Activated CD8-positive, alpha-beta memory T cell treated with anti-CD3 and anti-CD28 coated beads, Interleukin-2, amount 50 U/mL, for 48 hours (primary cell): ENCODE measurements around the gene ME2.
"Not testable (repeated sequence)": the region's sequence is repeated elsewhere in the genome, so short reads cannot be mapped to it uniquely, and the experiment has no call there.

Experiments used
- DNase-seq: peaks from one replicate; pipeline ENCODE4 v3.0.0-alpha.2; 2020

Gene ME2

DNA sequence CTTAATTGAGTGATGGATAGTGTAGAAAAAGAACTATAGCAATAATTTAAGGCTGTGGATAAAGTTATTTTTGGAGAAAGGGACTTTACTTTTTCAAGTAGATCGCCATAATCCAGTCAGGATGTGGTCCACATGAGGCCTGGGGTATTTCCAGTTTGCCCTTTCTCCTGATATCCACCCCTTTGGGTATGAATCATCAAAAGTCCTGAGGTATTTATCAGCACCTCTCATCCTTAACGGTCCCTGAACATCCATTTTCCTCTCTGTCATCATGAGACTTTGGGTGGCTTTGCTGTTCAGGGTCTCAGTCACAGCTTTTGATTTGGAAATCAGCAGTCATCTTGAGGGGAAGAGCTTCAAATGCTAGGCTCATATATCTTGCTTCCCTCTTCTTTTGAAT is 49.6 kb downstream of the ME2 start:
- DNase-seq: no peak

DNA sequence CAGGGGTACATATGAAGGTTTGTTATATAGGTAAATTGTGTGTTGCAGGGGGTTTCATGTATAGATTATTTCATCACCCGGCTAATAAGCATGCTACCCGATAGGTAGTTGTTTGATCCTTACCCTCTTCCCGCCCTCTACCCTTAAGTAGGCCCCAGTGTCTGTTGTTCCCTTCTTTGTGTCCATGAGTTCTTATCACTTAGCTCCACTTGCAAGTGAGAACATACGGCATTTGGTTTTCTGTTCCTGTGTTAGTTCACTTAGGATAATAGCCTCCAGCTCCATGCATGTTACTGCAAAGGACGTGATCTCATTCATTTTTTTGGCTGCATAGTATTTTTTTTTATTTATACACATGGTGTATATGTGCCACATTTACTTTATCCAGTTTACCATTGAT is 54.8 kb downstream of the ME2 start:
- DNase-seq: no peak

DNA sequence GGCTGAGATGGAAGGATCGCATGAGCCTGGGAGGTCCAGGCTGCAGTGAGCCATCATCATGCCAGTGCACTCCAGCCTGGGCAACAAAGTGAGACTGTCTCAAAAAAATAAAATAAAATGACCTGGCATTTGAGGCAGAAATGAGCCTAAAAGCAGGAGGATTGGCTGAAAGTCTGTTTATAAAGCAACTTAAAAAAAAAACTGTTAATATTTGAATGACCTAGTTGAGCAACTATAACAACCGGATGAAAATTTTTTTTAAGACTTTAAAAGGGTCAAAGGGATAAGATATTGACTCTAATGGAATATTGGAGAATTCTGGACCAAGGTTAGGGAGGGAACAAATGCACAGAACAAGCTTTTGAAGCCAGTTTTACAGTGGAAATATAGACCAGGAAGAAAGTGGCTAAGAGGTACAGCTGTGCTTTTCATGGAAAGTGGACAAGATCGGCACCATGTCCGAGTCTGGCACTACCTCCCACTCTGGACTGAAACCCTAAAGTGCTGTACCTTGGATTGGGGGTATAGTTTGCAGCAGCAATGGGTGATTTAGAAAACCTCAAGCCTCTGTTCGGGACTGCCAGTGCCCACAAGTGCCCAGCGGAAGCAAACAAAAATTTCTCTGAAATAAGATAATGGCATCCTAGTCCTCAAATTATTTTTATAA is 55.8 kb downstream of the ME2 start:
- DNase-seq: no peak

DNA sequence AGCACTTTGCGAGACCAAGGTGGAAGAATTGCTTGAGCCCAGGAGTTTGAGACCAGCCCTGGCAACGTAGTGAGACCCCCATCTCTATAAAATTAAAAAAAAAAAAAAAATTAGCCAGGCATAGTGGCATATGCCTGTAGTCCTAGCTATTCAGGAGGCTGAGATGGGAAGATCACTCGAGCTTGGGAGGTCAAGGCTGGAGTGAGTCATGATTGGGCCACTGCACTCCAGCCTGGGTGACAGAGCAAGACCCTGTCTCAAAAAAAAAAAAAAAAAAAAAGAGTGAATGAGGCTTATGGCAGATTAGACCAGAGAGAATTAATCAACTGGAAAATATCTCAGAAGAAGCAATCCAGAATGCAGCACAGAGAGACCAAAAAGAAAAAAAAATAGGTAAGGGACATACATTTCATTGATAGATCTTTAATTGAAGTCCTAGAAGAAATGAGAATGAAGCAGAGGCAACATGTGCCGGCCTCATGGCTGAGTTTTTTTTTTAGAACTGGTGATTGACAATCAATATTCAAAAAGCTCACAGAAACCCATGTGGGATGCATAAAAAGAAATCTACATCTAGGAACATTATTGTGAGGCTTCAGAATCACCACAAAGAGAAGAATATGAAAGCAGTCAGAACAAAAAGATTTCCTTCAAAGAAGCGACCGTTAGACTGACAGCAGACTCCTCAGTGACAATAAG is 56.7 kb downstream of the ME2 start:
- no peak for DNase-seq

DNA sequence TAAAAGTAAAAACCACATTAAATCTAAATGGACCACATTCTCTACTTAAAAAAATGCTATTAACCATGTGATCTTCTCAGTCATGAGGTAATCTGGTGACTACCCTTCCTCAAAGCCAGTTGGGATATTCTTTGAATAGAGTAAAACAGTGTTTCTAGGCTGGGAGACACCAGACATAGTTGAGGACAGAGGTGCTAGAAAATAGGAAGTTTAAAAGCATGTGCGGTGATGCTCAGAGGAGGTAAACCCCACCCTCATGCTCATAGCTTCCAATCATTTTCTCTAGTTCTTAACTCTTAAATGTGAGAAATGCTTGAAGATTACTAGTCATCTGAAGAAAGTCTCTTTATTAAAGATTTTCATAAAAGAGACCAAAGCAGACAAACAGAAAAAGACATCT is 58.3 kb downstream of the ME2 start:
- no peak for DNase-seq

DNA sequence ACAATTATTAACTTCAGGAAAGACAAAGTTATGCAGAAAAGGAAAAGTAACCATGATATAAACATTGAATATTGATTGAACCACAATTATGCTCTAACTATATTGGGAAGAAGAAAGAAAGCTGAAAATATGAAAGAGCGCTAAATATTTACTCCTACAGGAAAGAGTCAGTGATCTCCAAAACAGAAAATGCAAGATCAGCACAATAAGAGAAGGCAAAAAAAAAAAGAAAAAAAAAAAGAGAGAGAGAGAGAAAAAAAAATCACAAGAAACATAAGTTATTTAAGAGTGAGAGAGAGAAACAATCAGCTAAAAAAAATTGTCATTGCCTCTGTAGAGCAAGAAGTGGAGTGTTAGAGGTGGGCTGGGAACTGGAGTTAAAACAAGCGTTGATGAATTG is 60.0 kb downstream of the ME2 start:
- no peak for DNase-seq

DNA sequence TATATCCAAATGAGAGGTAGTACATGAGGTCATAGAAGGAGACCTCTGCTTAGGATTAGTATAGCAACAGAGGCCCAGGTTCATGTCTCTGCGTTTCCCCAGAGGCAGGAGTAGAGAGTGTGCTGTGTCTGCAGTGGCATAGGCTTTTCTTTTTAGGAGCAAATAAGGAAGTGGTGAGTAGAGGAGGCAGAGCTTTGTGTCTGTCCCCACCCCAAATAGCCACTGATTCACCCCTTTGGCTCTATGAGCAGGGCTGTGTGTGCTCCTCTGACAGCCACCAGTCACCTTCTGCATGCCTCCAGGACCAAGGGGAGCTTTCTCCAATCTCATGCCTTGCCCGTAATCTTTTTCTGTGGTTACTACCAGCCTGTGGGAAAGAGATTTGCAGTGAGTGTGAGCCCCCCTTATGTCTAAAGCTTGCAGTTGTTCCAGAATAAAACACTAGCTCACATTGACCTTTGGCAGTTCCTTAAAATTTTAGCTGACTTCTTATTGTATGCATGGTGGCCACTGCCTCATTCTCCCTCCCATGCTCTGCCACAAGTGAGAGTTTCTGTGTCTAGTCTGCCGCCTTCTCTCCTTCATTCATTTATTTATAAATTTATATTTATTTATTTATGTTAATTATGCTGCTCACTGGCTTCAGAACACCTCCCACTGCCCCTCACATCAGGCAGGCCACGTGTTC is 65.5 kb downstream of the ME2 start:
- DNase-seq: no peak

DNA sequence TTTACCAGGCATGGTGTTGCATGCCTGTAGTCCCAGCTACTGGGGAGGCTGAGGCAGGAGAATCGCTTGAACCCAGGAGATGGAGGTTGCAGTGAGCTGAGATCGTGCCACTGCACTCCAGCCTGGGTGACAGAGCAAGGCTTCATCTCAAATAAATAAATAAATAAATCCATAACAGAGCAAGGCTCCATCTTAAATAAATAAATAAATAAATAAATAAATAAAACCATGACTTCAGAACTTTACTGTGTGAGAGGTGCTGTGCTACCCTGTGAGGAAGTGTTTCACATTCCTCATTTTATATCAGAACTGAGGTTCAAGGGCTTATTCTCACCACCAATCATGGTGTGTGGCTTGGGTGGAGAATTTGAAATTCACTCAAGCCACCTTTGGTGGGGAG is 67.0 kb downstream of the ME2 start:
- DNase-seq: not testable (repeated sequence)

DNA sequence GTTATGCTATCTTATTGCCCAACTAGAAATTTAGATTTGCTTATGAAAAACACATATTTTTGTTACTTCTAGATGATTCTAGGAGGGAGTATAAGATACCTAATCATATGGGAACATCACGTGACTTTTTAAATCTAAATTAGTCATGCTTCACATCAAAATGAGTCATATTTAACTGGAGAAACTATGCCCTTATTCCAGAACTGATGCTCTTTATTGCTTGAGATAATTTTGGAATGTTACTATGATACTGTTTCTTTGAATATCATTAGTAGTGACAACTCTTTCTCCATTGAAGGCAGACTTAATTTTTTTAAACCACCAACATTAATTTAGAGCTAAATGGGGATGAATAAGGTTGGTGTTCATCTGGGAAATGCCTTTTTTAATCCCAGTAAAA is 69.0 kb downstream of the ME2 start:
- no peak for DNase-seq

DNA sequence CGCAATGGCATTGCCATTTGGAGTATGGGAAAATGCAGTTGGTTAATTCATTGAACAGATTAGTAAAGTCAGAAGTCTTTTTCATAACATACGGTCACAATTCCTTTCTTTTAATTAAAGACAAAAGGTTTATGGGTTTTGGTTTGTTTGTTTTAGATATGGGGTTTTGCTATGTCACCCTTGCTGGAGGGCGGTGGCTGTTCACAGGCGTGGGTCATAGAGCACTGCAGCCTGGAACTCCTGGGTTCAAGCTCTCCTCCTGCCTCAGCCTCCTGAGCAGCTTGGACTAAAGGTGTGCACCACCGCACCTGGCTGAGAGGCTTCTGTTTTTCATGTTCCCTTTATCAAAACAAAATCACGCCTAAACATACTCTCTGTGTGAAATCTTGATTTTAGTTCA is 70.3 kb downstream of the ME2 start:
- no peak for DNase-seq

DNA sequence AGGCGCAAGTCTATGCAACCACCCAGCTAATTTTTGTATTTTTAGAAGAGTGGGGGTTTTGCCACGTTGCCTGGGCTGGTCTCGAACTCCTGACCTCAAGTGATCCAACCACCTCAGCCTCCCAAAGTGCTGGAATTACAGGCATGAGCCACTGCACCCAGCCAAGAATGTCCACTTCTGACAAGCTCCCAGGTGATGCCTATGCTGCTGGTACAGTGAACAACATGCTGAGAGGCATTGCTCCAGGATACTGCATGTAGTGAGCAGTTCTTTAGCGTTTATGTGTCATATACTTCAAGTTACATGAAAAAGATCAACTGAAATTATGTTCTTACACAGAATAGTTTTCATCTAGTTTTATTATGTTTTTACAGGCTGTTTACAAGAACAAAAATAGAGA is 71.7 kb downstream of the ME2 start:
- DNase-seq: no peak

DNA sequence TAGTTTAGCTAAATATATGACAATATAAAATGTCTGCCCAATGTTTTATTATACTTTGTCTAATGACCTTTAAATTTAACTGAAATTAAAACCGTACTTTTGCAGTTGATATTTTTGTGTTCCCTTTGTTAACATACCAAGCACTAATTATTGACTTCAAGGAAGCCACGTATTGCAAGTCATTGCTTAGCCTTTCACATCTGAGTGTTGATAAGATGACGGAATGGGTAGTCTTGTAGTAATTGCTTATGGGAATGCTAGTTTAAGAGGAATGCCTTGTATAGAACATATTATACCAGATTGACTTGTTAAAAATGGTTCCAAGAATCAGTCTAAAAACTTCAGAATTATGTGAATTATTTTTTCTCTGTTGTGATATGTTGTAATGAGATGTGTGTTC is 74.9 kb downstream of the ME2 start:
- DNase-seq: no peak

DNA sequence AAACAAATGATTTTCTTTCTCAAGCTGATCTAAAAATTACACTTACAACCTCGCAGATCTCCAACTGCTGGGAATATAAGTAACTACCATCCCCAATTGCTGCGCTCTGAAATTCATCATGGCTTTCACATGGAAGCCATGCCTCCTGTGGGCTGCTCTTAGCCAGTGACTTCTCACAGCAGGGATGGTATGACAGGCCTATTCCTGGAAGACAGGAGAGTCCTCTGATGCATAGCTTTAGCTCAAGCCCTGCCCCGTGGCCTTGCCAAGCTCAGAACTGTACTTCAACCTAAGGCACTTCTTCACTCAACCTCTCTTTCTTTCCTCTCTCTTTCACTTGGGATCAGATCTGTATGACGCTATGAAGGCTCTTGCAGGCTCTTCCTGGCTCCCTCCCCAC is 76.3 kb downstream of the ME2 start:
- DNase-seq: no peak

DNA sequence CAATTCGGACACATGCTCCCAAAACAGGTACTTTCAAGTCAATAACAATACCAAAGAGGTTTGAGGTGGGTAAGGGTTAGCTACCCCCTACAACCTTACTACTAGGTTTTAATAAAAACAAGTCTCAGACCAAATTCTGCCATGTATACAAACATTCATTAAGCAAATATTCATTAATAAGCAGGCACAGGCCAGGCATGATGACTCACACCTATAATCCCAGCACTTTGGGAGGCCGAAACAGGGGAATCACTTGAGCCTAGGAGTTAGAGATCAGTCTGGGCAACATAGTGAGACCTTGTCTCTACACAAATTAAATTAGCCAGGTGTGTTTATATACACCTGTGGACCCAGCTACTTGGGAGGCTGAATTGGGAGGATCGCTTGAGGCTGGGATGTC is 77.2 kb downstream of the ME2 start:
- DNase-seq: no peak

DNA sequence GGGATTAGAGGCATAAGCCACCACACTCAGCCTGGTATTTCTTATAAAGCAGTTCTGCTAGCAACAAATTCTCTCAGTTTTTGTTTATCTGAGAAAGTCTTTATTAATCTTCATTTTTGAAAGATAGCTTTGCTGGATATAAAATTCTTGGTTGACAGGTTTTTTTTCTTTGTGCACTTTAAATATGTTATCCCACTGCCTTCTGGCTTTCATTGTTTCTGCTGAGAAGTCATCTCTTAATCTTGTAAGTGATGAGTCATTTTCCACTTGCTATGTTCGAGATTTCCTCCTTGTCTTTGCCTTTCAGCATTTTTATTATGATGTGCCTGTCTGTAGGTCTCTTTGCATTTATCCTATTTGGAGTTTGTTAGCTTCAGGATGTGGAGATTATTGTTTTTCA is 83.1 kb downstream of the ME2 start:
- no peak for DNase-seq

DNA sequence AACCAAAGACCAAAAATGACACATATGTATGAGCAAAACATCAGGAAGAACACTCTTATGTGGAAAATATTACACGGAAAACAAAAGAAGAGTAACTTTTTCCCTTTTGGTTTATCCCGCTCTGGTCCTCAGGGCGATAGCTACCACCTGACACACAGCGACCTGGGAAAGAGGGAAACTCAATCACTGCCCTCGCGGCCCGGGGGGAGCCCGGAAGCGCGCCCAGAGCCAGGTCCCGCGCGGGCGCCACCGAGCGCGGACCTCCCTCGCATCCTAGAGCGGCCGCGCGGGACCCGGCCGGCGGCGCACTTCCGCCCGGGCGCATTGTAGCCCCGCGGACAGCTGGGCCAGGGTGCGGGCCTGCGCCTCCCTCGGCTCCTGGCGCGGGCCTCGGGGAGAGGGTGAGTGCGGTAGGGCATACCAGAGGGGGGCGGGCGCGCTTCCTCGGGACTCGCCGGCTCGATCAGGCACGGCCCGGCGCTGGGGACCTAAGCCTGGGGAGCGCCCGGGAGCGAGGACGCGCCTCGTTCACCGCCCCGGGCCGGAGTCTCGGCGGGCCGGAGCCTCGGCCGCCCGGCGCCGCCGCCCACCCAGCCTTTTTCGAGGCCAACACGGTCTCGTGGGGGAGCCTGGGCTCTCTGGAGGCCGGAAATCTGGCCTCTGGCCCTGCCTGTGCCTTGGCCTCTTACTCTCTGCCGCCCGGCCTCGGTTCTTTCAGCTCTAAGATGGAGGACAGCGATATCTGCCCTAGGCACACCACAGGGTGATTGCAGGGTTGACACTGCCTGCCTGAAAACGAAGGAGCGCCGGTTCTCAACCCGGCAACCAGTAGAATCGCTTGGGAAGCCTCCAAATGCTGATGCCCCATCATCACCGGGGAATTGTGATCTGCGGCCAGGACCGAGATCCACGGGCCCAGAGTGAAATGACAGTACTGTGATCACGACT is 89.1 kb downstream of the ME2 start, which contains the start of gene ELAC1:
Gene ELAC1, plus strand, starts transcription at position 327 of the 948 bp plus-strand sequence. CDS start 6,365 bp downstream, outside the sequence.
- peak; percentile 86 for DNase-seq

DNA sequence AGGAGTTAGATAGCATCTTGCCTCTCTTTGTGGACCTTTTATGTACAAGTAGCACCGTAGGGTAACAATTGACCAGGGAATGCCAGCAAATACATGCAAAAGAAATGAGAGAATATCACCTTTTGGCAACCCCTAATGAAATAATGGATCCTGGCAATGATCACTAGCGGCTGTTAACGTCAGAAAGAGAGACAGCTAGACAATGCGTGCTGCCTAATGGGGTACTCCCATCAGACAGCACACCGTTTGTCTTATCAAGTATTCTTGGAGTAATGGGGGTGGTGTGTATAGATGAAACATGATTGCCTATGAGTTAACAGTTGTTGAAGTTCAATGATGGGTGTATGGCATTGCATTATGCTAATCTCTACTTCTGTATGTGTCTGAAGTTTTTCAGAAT is 90.5 kb downstream of the ME2 start:
- no peak for DNase-seq

DNA sequence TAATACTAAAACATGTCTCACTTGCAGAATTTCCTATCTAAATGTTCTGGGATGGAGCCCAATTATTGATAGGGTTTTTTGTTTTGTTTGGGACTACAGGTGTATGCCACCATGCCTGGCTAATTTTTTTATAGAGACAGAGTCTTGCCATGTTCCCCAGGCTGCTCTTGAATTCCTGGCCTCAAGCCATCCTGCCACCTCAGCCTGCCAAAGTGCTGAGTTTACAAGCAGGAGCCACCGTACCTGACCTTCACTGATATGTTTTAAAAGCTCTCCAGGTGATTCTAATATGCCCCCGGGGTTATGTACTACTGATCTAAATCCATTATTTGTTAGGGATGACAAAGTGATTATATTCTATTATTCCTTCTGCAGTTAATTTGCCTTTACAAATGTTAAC is 91.1 kb downstream of the ME2 start:
- DNase-seq: no peak

DNA sequence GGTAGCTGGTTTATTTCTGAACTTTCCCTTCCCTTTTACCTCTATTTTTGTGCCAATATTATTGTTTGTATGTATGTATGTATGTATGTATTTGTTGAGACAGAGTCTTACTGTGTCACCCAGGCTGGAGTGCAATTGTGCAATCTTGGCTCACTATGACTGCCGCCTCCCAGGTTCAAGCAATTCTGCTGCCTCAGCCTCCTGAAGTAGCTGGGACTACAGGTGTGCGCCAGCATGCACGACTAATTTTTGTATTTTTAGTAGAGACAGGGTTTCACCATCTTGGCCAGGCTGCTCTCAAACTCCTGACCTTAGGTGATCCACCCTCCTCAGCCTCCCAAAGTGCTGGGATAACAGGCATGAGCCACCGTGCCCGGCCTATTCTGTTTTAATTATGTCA is 93.5 kb downstream of the ME2 start:
- not testable (repeated sequence) for DNase-seq

DNA sequence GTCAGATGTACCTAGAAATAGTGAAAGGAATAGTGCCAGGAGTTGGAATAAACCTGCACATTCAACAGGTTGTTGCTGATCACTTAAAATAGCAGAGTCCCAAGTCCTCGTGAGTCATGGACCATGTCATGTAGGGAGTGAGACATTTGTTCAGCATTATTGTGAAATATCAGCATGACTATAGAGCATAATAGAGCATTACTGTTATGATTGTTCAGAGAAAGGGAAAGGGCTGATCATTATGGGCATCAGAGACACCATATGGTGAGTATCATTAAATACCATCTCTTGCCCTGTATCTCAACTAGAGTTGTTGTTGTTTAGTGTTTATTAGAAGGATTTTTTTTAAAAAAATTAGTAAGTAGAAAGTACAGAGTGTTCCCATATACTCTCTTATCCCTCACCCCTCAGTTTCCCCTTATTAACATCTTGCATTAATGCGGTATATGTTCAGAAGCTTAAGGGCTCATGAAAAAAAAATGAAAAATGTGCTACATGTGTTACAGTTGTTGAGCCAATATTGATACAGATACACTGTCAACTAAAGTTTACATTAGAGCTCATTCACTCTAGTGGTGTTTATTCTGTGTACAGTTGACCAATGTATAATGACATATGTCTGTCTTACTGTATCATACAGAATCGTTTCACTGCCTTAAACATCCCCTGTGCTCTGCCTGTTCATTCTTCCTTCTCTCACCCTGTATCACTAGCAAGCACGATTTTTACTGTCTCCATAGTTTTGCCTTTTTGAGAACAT is 94.6 kb downstream of the ME2 start:
- DNase-seq: no peak

DNA sequence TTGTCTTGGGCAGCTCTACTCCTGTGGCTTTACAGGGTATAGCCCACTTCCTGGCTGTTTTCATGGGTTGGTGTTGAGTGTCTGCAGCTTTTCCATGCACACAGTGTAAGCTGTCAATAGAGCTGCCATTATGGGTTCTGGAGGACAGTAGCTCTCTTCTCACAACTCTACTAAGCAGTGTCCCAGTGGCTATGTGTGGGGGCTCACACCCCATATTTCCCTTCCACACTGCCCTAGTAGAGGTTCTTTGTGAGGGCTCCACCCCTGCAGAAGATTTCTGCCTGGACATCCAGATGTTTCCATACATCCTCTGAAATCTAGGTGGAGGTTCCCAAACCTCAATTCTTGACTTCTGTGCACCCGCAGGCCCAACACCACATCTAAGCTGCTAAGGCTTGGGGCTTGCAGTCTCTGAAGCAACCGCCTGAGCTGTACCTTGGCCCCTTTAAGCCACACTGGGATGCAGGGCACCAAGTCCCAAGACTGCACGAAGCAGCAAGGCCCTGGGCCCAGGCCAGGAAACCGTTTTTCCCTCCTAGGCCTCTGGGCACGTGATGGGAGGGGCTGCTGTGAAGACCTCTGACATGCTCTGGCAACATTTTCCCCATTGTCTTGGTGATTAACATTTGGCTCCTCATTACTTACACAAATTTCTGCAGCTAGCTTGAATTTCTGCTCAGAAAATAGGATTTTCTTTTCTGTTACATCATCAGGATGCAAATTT is 98.3 kb downstream of the ME2 start:
- no peak for DNase-seq

DNA sequence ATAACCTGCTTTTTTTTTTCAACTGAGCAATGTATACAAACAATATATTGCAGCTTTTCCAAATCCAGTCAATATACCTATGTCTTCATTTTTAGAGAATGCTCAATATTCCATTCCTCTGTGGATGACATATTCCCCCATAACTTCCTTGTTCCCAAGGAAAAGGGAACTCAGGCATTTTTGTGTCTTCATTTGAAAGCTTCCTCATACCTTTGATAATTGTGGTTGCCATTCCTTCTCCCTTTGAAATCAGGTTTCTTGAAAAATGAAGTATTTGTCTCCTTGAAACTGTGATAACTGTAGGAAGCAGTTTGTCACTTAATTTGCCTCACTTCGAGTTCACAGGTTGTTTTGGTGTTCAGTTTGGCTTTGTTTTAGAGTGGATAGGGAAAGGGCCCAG is 102.5 kb downstream of the ME2 start:
- no peak for DNase-seq
